Glutamatergic neuron (in vitro differentiated cells): ENCODE measurements around the gene SMURF1. TPM values are rescaled to one million over a fixed set of nuclear protein-coding genes. Genes with fewer than 3 reads are reported as not detected.
"Not testable (repeated sequence)": the region's sequence is repeated elsewhere in the genome, so short reads cannot be mapped to it uniquely, and the experiment has no call there.

Source experiments
- DNase-seq: peaks from one replicate; pipeline ENCODE4 v3.0.0; 2022
- H3K27ac Mint-ChIP-seq: one replicate; pipeline ENCODE4 v1.8.0; 2020; ENCODE audit warnings: mild to moderate bottlenecking, mixed read lengths, inconsistent platforms; ENCODE audit not compliant: unreplicated experiment
- H3K27me3 Mint-ChIP-seq: one replicate; pipeline ENCODE4 v1.8.0; 2020; ENCODE audit warnings: mild to moderate bottlenecking, moderate library complexity, mixed read lengths, inconsistent platforms; ENCODE audit not compliant: unreplicated experiment
- H3K36me3 Mint-ChIP-seq: one replicate; pipeline ENCODE4 v1.8.0; 2020; ENCODE audit warnings: mild to moderate bottlenecking, mixed read lengths, inconsistent platforms; ENCODE audit not compliant: unreplicated experiment
- H3K4me1 Mint-ChIP-seq: one replicate; pipeline ENCODE4 v1.8.0; 2020; ENCODE audit warnings: mild to moderate bottlenecking, low read depth, mixed read lengths, inconsistent platforms; ENCODE audit not compliant: unreplicated experiment
- H3K4me3 Mint-ChIP-seq: one replicate; pipeline ENCODE4 v1.8.0; 2020; ENCODE audit warnings: mild to moderate bottlenecking, mixed read lengths, inconsistent platforms; ENCODE audit not compliant: unreplicated experiment
- H3K9me3 Mint-ChIP-seq: one replicate; pipeline ENCODE4 v1.8.0; 2020; ENCODE audit warnings: mild to moderate bottlenecking, moderate library complexity, mixed read lengths, inconsistent platforms; ENCODE audit not compliant: unreplicated experiment
- CTCF ChIP-seq: fragments of 200-600 bp; sonication (generic); IDR thresholded peaks from one replicate; pipeline ENCODE4 v1.5.0; 2021; ENCODE audit not compliant: partially characterized antibody, unreplicated experiment
- total RNA-seq: library from RNA; stranded (reverse); fragmentation: NEBNext Ultra II Directional; extraction: Animal tissue kit (Norgen Biotek cat#: 25700); gene quantifications from one replicate; pipeline ENCODE4 v1.2.1, GENCODE V29; 2021; ENCODE audit not compliant: unreplicated experiment

SMURF1 gene
- total RNA-seq, 1 donor from 2014 or later = 23.1 TPM

- Mint-ChIP-seq H3K9me3 (peaks cover 3% of the 10 kb centered on the region), H3K36me3 (no peaks in the 10 kb centered on the region), H3K27me3 (no peaks in the 10 kb centered on the region), H3K4me3 (no peak overlapping the region), H3K27ac (no peak overlapping the region), H3K4me1 (no peaks in the 10 kb centered on the region)
- no peak for TF ChIP-seq CTCF
- DNase-seq = no peak
These were observed 27.8 kb upstream of the SMURF1 start for GRCh38 chr7:99171731-99172130.

DNA sequence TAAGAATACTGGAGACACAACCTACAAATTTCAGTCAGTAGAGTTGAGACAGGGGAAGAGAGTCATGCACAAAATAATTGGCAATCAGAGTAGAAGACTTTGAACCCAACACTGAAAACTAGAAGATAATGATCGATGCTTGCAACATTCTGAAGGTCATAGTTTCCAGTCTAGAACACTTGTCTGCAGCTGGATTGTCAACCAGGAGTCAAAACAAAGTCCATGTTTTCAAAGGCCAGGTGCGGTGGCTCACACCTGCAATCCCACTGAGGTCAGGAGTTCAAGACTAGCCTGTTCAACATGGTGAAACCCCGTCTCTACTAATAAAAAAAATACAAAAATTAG lies 26.8 kb upstream of the SMURF1 start:
- no peak for DNase-seq
- no peaks in the 10 kb centered on the region for H3K36me3 Mint-ChIP-seq
- H3K27me3 Mint-ChIP-seq = peaks cover 3% of the 10 kb centered on the region
- H3K9me3 Mint-ChIP-seq = peaks cover 3% of the 10 kb centered on the region
- no peaks in the 10 kb centered on the region for H3K4me1 Mint-ChIP-seq
- no peak for TF ChIP-seq CTCF
- H3K27ac Mint-ChIP-seq = no peak overlapping the region
- H3K4me3 Mint-ChIP-seq = no peak overlapping the region

- no peaks in the 10 kb centered on the region for H3K4me1 Mint-ChIP-seq
- no peak for DNase-seq
- no peaks in the 10 kb centered on the region for H3K36me3 Mint-ChIP-seq
- no peak overlapping the region for H3K4me3 Mint-ChIP-seq
- peaks cover 3% of the 10 kb centered on the region for H3K27me3 Mint-ChIP-seq
- no peak overlapping the region for H3K27ac Mint-ChIP-seq
- no peak for TF ChIP-seq CTCF
- peaks cover 3% of the 10 kb centered on the region for H3K9me3 Mint-ChIP-seq
These were observed 26.3 kb upstream of the SMURF1 start for GRCh38 chr7:99170065-99170729.

DNA sequence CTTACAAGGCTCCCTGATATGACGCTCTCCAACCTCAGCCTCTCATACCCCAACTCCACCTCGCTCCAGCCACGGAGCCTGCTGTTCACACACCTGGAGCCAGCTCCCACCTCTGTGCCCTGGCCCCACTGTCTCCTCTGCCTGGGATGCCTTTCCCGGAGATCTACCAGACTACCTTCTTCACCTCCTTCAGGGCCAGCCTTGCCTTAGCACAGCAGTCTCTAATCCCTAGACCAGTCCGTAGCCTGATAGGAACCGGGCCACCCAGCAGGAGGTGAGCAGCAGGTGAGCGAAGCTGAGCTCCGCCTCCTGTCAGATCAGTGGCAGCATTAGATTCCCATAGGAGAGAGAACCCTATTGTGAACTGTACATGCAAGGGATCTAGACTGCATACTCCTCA lies 23.2 kb upstream of the SMURF1 start:
- no peak for TF ChIP-seq CTCF

GRCh38 chr7:99165816-99166215 lies 21.9 kb upstream of the SMURF1 start:
- no peak for TF ChIP-seq CTCF
- Mint-ChIP-seq H3K27me3 (peaks cover 3% of the 10 kb centered on the region), H3K27ac (no peak overlapping the region), H3K4me3 (no peak overlapping the region), H3K4me1 (no peaks in the 10 kb centered on the region), H3K9me3 (peaks cover 3% of the 10 kb centered on the region), H3K36me3 (no peaks in the 10 kb centered on the region)
- DNase-seq = no peak

More for the DNA sequence above, 23.2 kb upstream of the SMURF1 start:
- peaks cover 3% of the 10 kb centered on the region for H3K9me3 Mint-ChIP-seq
- no peak overlapping the region for H3K4me3 Mint-ChIP-seq
- no peak for DNase-seq
- H3K4me1 Mint-ChIP-seq = no peaks in the 10 kb centered on the region
- H3K27me3 Mint-ChIP-seq = peaks cover 3% of the 10 kb centered on the region
- H3K27ac Mint-ChIP-seq = no peak overlapping the region
- H3K36me3 Mint-ChIP-seq = no peaks in the 10 kb centered on the region

DNA sequence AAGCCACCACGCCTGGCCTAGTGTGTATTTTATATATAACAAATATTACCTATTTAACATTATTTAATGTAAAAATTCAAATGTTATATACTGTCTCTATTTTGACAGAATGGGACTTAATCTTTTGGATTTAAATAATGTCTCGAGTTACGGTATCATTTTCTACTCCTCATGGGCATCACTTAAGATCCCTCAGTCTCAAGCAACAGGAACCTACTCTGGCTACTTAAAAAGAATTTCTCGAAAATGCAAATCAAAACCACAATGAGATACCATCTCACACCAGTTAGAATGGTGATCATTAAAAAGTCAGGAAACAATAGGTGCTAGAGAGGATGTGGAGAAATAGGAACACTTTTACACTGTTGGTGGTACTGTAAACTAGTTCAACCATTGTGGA lies 19.8 kb upstream of the SMURF1 start:
- H3K4me1 Mint-ChIP-seq, H3K4me3 Mint-ChIP-seq, H3K27ac Mint-ChIP-seq: not testable (repeated sequence)

More for the DNA sequence above, 19.8 kb upstream of the SMURF1 start:
- H3K36me3 Mint-ChIP-seq, H3K27me3 Mint-ChIP-seq, H3K9me3 Mint-ChIP-seq, DNase-seq: not testable (repeated sequence)
